HepG2 (cell line): ENCODE data around the gene METTL16. TPM values are rescaled to one million over a fixed set of nuclear protein-coding genes. Genes with fewer than 3 reads are reported as not detected.

Experiments
- ATAC-seq: fragments of 200-7000 bp; cut with Tn5 transposase; 3 replicates; pipeline ENCODE4 v1.9.1; 2020; ENCODE audit warnings: mild to moderate bottlenecking, moderate library complexity
- Bru-seq: library from RNA; stranded (reverse); fragments of 400-500 nt; gene quantifications from one replicate; lab custom pipeline; 2021; lab: Mats Ljungman, UMichigan
- BruChase-seq, 2 experiments: library from RNA; stranded (reverse); fragments of 400-500 nt; gene quantifications; one replicate each; lab custom pipeline; 2021; lab: Mats Ljungman, UMichigan
- BruUV-seq: library from RNA; stranded (reverse); fragments of 400-500 nt; replicated peaks from 2 replicates; lab custom pipeline; 2021; lab: Mats Ljungman, UMichigan
- CTCF ChIA-PET: fragments of 300-600 bp; formaldehyde crosslinking; extraction: SDS; loops from one replicate; lab custom pipeline; 2021; ENCODE audit warnings: low total read pairs, inconsistent platforms, low intra/inter-chr PET ratio; lab: Yijun Ruan, JAX
- POLR2A ChIA-PET: fragments of 350-600 bp; sonication (Branson Sonifier 250); formaldehyde crosslinking; loops from one replicate; lab custom pipeline; 2020; ENCODE audit warnings: antibody characterized with exemption, inconsistent platforms; lab: Yijun Ruan, JAX
- DNase-seq: peaks from one replicate; pipeline ENCODE4 v3.0.0-alpha.2; 2015; ENCODE audit warnings: low spot score
- FAIRE-seq: peaks from 3 replicates; lab custom pipeline; 2011; peaks lifted over from hg19 to GRCh38; lab: Jason Lieb, UNC
- H2AFZ ChIP-seq: one replicate; pipeline ENCODE4 v1.6.1; 2011; ENCODE audit warnings: low read length, inconsistent platforms
- H3K27ac ChIP-seq: fragments of 300-600 bp; 3 replicates; pipeline ENCODE4 v1.8.0; 2011; ENCODE audit warnings: mixed run types, mild to moderate bottlenecking, mixed read lengths, low read length, inconsistent platforms; ENCODE audit not compliant: insufficient read depth; ENCODE audit errors: extremely low read length
- H3K27me3 ChIP-seq, 2 experiments: fragments of 200-600 bp in 1 of 2; 2 replicates in 1 of 2; 3 replicates in 1 of 2; pipeline versions ENCODE4 v1.6.0 to v1.8.0; 2011; ENCODE audit warnings: low read length in 2 of 2, mild to moderate bottlenecking in 2 of 2, moderate library complexity in 2 of 2, inconsistent platforms in 1 of 2; ENCODE audit not compliant: insufficient read depth in 2 of 2, control insufficient read depth in 1 of 2
- H3K36me3 ChIP-seq, 2 experiments: fragments of 200-600 bp in 1 of 2; replicated peaks in 1 of 2; 2 replicates in 1 of 2; 3 replicates in 1 of 2; pipeline versions ENCODE4 v1.5.1 to v1.8.0; 2011; ENCODE audit warnings: low read length in 2 of 2, inconsistent platforms in 1 of 2; ENCODE audit not compliant: insufficient read depth in 2 of 2, control insufficient read depth in 1 of 2
- H3K4me1 ChIP-seq: 2 replicates; pipeline ENCODE4 v1.5.1; 2012; ENCODE audit warnings: low read length, inconsistent platforms; ENCODE audit not compliant: insufficient read depth
- H3K4me2 ChIP-seq: 2 replicates; pipeline ENCODE4 v1.6.0; 2011; ENCODE audit warnings: low read depth, low read length, inconsistent platforms
- H3K4me3 ChIP-seq, 3 experiments: fragments of 200-600 bp in 1 of 3; sonication (generic), shearing (Covaris generic) in 1 of 3; replicated peaks in 1 of 3; 2 replicates each; pipeline ENCODE4 v1.5.1; 2011 to 2016; ENCODE audit warnings: low read length in 3 of 3, inconsistent platforms in 2 of 3, low read depth in 2 of 3, mild to moderate bottlenecking in 2 of 3, control low read depth in 1 of 3, mixed read lengths in 1 of 3; ENCODE audit not compliant: insufficient read depth in 1 of 3
- H3K79me2 ChIP-seq: one replicate; pipeline ENCODE4 v1.6.1; 2011; ENCODE audit warnings: low read length, inconsistent platforms; ENCODE audit not compliant: insufficient read depth
- H3K9ac ChIP-seq: 2 replicates; pipeline ENCODE4 v1.6.0; 2011; ENCODE audit warnings: mild to moderate bottlenecking, low read depth, low read length, inconsistent platforms; ENCODE audit not compliant: insufficient read depth
- H3K9me3 ChIP-seq: 2 replicates; pipeline ENCODE4 v1.5.1; 2012; ENCODE audit warnings: mild to moderate bottlenecking, low read length
- H4K20me1 ChIP-seq: 2 replicates; pipeline ENCODE4 v1.6.0; 2011; ENCODE audit warnings: inconsistent platforms, mild to moderate bottlenecking, low read length, moderate library complexity; ENCODE audit not compliant: insufficient read depth
- ARNT ChIP-seq: fragments of 450-650 bp; IDR thresholded peaks from 2 replicates; pipeline ENCODE4 v1.6.1; 2017
- MAFF ChIP-seq: IDR thresholded peaks from 2 replicates; pipeline ENCODE4 v1.6.1; 2011; ENCODE audit warnings: low read depth, low read length, improper control_type of control experiment
- MIER2 ChIP-seq: IDR thresholded peaks from 2 replicates; pipeline ENCODE4 v1.6.1; 2016; ENCODE audit warnings: missing biosample characterization, missing genetic modification reagents
- NPAS2 ChIP-seq: sonication (generic); formaldehyde crosslinking; IDR thresholded peaks from 2 replicates; pipeline ENCODE4 v1.8.0; 2022; ENCODE audit warnings: mild to moderate bottlenecking, missing genetic modification reagents, borderline replicate concordance
- REST ChIP-seq, 2 experiments: IDR thresholded peaks; 2 replicates each; pipeline ENCODE4 v1.6.1; 2011 to 2012; ENCODE audit warnings: low read length in 2 of 2, borderline replicate concordance in 1 of 2, low read depth in 1 of 2, mild to moderate bottlenecking in 1 of 2, moderate library complexity in 1 of 2
- RXRA ChIP-seq: sonication (generic); formaldehyde crosslinking; IDR thresholded peaks from 2 replicates; pipeline ENCODE4 v1.5.1; 2020; ENCODE audit warnings: missing genetic modification reagents
- ZBTB43 ChIP-seq: sonication (generic); formaldehyde crosslinking; conservative IDR thresholded peaks from 2 replicates; pipeline ENCODE4 v1.4.0; 2020; ENCODE audit warnings: missing genetic modification reagents
- ZNF383 ChIP-seq: sonication (generic); formaldehyde crosslinking; IDR thresholded peaks from 2 replicates; pipeline ENCODE4 v1.4.0; 2020; ENCODE audit warnings: missing genetic modification reagents, mild to moderate bottlenecking, borderline replicate concordance
- ZSCAN5A ChIP-seq: sonication (generic); formaldehyde crosslinking; IDR thresholded peaks from 2 replicates; pipeline ENCODE4 v1.8.0; 2022; ENCODE audit warnings: mild to moderate bottlenecking, missing genetic modification reagents, borderline replicate concordance
- WGBS: methylation state at CpG from one replicate; pipeline ENCODE4 v1.1.6; 2017; ENCODE audit warnings: low lambda C conversion rate; 5-methylcytosine and 5-hydroxymethylcytosine counted together
- in situ Hi-C: cut with HindIII; loops from 2 replicates; pipeline ENCODE4 v1.10.0; 2017; ENCODE audit warnings: low pct_unique_long_range_greater_than_20kb; ENCODE audit not compliant: extremely low pct_ligation_motif_present
- intact Hi-C: fragments of 100-400 bp; cut with micrococcal nuclease; formaldehyde crosslinking; loops from one replicate; pipeline ENCODE4 v1.10.0; 2022; ENCODE audit not compliant: unreplicated experiment
- long read RNA-seq, 2 experiments: library from RNA in 1 of 2; library from polyadenylated mRNA in 1 of 2; stranded (forward) in 1 of 2; unstranded in 1 of 2; transcript quantifications; one replicate each; pipeline ENCODE4 v2.0.0, GENCODE V29; 2019 to 2022
- polyA minus RNA-seq, 3 experiments: library from RNA; depleted of rRNA, polyadenylated mRNA; stranded (reverse); fragments of >200 nt; gene quantifications; 2 replicates each; pipeline ENCODE4 v1.2.3, GENCODE V29; 2011; ENCODE audit warnings: low replicate concordance in 1 of 3
- polyA plus RNA-seq, 8 experiments: library from polyadenylated mRNA; depleted of rRNA in 3 of 8; stranded (reverse) in 7 of 8; unstranded in 1 of 8; fragments of >200 nt; fragmentation: Illumina TruSeq in 4 of 8; extraction: Trizol in 4 of 8; gene quantifications; 2 replicates each; pipeline versions ENCODE4 v1.2.1 to v1.2.3, GENCODE V29; 2011 to 2016; ENCODE audit warnings: low read depth in 4 of 8, missing spikeins in 1 of 8, mixed read lengths in 1 of 8; ENCODE audit not compliant: insufficient read depth in 1 of 8
- total RNA-seq, 5 experiments: library from RNA; depleted of rRNA; stranded (reverse); fragments of >200 nt; fragmentation: Illumina TruSeq; extraction: Trizol; gene quantifications; 2 replicates each; pipeline ENCODE4 v1.2.3, GENCODE V29; 2016; ENCODE audit warnings: low read depth in 1 of 5

Gene METTL16
- total RNA-seq (2016; rRNA removed; fragmentation: Illumina TruSeq; extraction: Trizol) (18.5 and 28.9 TPM in 2 replicates), polyA plus RNA-seq (2011; rRNA removed) (10.5 and 11.6 TPM in 2 replicates), polyA minus RNA-seq (2011; rRNA and poly(A)+ RNA removed; ENCODE audit: low replicate concordance) (15.4 and 29.1 TPM in 2 replicates), Bru-seq, nascent RNA (percentile 65 among the genes with signal in this experiment), BruChase-seq, experiment 1, labeled RNA remaining after a 6-hour chase (percentile 67 among the genes with signal in this experiment), BruChase-seq, experiment 2, labeled RNA remaining after a 2-hour chase (percentile 68 among the genes with signal in this experiment)
- 3.7 and 4.1 TPM in 2 replicates for total RNA-seq (2016; cell fraction: cytosol; rRNA removed; fragmentation: Illumina TruSeq; extraction: Trizol; ENCODE audit: low read depth)
- total RNA-seq (2016; cell fraction: insoluble cytoplasmic fraction; rRNA removed; fragmentation: Illumina TruSeq; extraction: Trizol), result 21.0 and 29.4 TPM in 2 replicates
- total RNA-seq (2016; cell fraction: membrane; rRNA removed; fragmentation: Illumina TruSeq; extraction: Trizol), result 8.5 and 9.2 TPM in 2 replicates
- 24.8 and 35.3 TPM in 2 replicates for total RNA-seq (2016; cell fraction: nucleus; rRNA removed; fragmentation: Illumina TruSeq; extraction: Trizol)
- 7.2 and 10.1 TPM in 2 replicates for polyA plus RNA-seq (2011; cell fraction: cytosol; rRNA removed)
- polyA plus RNA-seq (2011; cell fraction: nucleus; rRNA removed), result 9.0 and 9.8 TPM in 2 replicates
- polyA plus RNA-seq (2012), result 9.2 and 11.4 TPM in 2 replicates
- 2.3 and 2.8 TPM in 2 replicates for polyA plus RNA-seq (2016; cell fraction: cytosol; fragmentation: Illumina TruSeq; extraction: Trizol; ENCODE audit: low read depth)
- polyA plus RNA-seq (2016; cell fraction: insoluble cytoplasmic fraction; fragmentation: Illumina TruSeq; extraction: Trizol; ENCODE audit: low read depth), result 23.7 and 23.9 TPM in 2 replicates
- 4.7 and 6.0 TPM in 2 replicates for polyA plus RNA-seq (2016; cell fraction: membrane; fragmentation: Illumina TruSeq; extraction: Trizol; ENCODE audit: low read depth)
- polyA plus RNA-seq (2016; cell fraction: nucleus; fragmentation: Illumina TruSeq; extraction: Trizol; ENCODE audit: insufficient read depth, low read depth), result 25.7 and 28.3 TPM in 2 replicates
- 7.4 and 8.2 TPM in 2 replicates for polyA minus RNA-seq (2011; cell fraction: cytosol; rRNA and poly(A)+ RNA removed)
- polyA minus RNA-seq (2011; cell fraction: nucleus; rRNA and poly(A)+ RNA removed), result 36.6 and 37.7 TPM in 2 replicates
- long read RNA-seq, experiment 1, full-length matches to known transcripts, result 1 of 7 reads
- long read RNA-seq, experiment 1, partial matches to known transcripts, result 2 of 7 reads
- long read RNA-seq, experiment 1, other reads (novel, unspliced or antisense), result 4 of 7 reads
- long read RNA-seq, experiment 2, full-length matches to known transcripts, result 3 of 20 reads
- long read RNA-seq, experiment 2, partial matches to known transcripts, result 0 of 20 reads
- long read RNA-seq, experiment 2, other reads (novel, unspliced or antisense), result 17 of 20 reads

- ChIA-PET POLR2A (interaction anchor here (0.5 to 2.4 kb wide), 19 partner anchors 10 to 1180 kb away, joined by 3 to 12 read pairs (median 4); partner anchors contain the start of genes SMG6 and SRR), CTCF (no interaction called here)
- DNase-seq, result peak; percentile 97
- Histone ChIP-seq H3K9me3 (no peaks in the 10 kb centered on the region), H2AFZ (peak within 1 kb of the TSS; percentile 100), H3K27me3 (no peaks in the 10 kb centered on the region; a peak in 1 of 5 replicates), H3K4me1 (peaks cover 45% of the 10 kb centered on the region), H3K4me2 (peak within 1 kb of the TSS; percentile 78), H4K20me1 (no peaks in the 10 kb centered on the region), H3K9ac (peak within 1 kb of the TSS; percentile 88), H3K79me2 (peaks cover 35% of the 10 kb centered on the region), H3K36me3 (no peaks in the 10 kb centered on the region), H3K4me3 (peak within 1 kb of the TSS; percentile 70 to 88 (median 76)), H3K27ac (peak within 1 kb of the TSS; percentile 91)
- intact Hi-C loops (loop anchor here (10.0 kb wide), 1 partner anchor 163 kb away; no protein-coding TSS in a partner anchor), in situ Hi-C loops (no loop called here)
- under 1% methylated on average over 40 of the region's 49 CpGs for WGBS
- no TSS peak for BruUV-seq
- ATAC-seq, result peak; percentile 98
- FAIRE-seq, result peak; percentile 99
- peak; percentile 81; the same call in 1 of the 2 replicates for TF ChIP-seq ZSCAN5A (CRISPR knock-in tag)
- TF ChIP-seq REST (IDR thresholded peaks at IDR 0.05; ENCODE audit: borderline replicate concordance in 1 of 2, low read depth in 1 of 2, low read length in 2 of 2), result 0 out of 4 replicates have a peak, but pooled peaks of 1 of the 2 experiments have one; percentile 13
- TF ChIP-seq RXRA (CRISPR knock-in tag), result peak; percentile 38; the same call in 1 of the 2 replicates
- no peak for TF ChIP-seq ARNT
- TF ChIP-seq ZBTB43 (CRISPR knock-in tag), result no peak
- TF ChIP-seq MIER2 (CRISPR knock-in tag), result no peak
- no peak for TF ChIP-seq ZNF383 (CRISPR knock-in tag)
- no peak for TF ChIP-seq MAFF
- no peak for TF ChIP-seq NPAS2 (CRISPR knock-in tag)
Observed at GRCh38 chr17:2511462-2512369, at the start of gene METTL16. METTL16 (minus strand) TSS chr17:2511888; CDS start chr17:2502331, 9,557 bp downstream.
